ENCODE results near the gene LEKR1.

LEKR1 gene

GRCh38 chr3:156825795-156826143, 384 bp upstream of the LEKR1 start:
- no peak for TF ChIP-seq CTCF (conservative IDR thresholded peaks at IDR 0.05; ENCODE audit: low read length)
- peak overlapping the region; percentile 78 for H3K4me3 ChIP-seq (ENCODE audit: low read length)
- DNase-seq (ENCODE audit: low read depth): no peak

GRCh38 chr3:156826896-156827882, 1.0 kb downstream of the LEKR1 start:
- TF ChIP-seq CTCF (conservative IDR thresholded peaks at IDR 0.05; ENCODE audit: low read length): no peak
- H3K4me3 ChIP-seq (ENCODE audit: low read length): peak overlapping the region; percentile 78
- no peak for DNase-seq (ENCODE audit: low read depth)

- no peak for TF ChIP-seq CTCF (conservative IDR thresholded peaks at IDR 0.05; ENCODE audit: low read length)
- H3K4me3 ChIP-seq (ENCODE audit: low read length): no peak overlapping the region
- no peak for DNase-seq (ENCODE audit: low read depth)
Observed at GRCh38 chr3:156831006-156831405, 4.9 kb downstream of the LEKR1 start.

GRCh38 chr3:156834435-156834834, 8.3 kb downstream of the LEKR1 start:
- no peak for TF ChIP-seq CTCF (conservative IDR thresholded peaks at IDR 0.05; ENCODE audit: low read length)
- DNase-seq (ENCODE audit: low read depth): no peak
- no peak overlapping the region for H3K4me3 ChIP-seq (ENCODE audit: low read length)

- H3K4me3 ChIP-seq (ENCODE audit: low read length): no peak overlapping the region
- DNase-seq (ENCODE audit: low read depth): no peak
- TF ChIP-seq CTCF (conservative IDR thresholded peaks at IDR 0.05; ENCODE audit: low read length): no peak
Observed at GRCh38 chr3:156834962-156835535, 8.9 kb downstream of the LEKR1 start.

GRCh38 chr3:156836701-156837100, 10.5 kb downstream of the LEKR1 start:
- DNase-seq (ENCODE audit: low read depth): no peak
- TF ChIP-seq CTCF (conservative IDR thresholded peaks at IDR 0.05; ENCODE audit: low read length): no peak
- H3K4me3 ChIP-seq (ENCODE audit: low read length): no peak overlapping the region

- peak; percentile 45 for DNase-seq (ENCODE audit: low read depth)
- no peak overlapping the region for H3K4me3 ChIP-seq (ENCODE audit: low read length)
- TF ChIP-seq CTCF (conservative IDR thresholded peaks at IDR 0.05; ENCODE audit: low read length): no peak
Observed at GRCh38 chr3:156837115-156837514, 11.0 kb downstream of the LEKR1 start.
